ENCODE measurements around the gene PTGER2. TPM values are rescaled to one million over a fixed set of nuclear protein-coding genes. Genes with fewer than 3 reads are reported as not detected.

Gene PTGER2
- total RNA-seq, 1 donor from 2014 or later: 7.1 TPM

DNA sequence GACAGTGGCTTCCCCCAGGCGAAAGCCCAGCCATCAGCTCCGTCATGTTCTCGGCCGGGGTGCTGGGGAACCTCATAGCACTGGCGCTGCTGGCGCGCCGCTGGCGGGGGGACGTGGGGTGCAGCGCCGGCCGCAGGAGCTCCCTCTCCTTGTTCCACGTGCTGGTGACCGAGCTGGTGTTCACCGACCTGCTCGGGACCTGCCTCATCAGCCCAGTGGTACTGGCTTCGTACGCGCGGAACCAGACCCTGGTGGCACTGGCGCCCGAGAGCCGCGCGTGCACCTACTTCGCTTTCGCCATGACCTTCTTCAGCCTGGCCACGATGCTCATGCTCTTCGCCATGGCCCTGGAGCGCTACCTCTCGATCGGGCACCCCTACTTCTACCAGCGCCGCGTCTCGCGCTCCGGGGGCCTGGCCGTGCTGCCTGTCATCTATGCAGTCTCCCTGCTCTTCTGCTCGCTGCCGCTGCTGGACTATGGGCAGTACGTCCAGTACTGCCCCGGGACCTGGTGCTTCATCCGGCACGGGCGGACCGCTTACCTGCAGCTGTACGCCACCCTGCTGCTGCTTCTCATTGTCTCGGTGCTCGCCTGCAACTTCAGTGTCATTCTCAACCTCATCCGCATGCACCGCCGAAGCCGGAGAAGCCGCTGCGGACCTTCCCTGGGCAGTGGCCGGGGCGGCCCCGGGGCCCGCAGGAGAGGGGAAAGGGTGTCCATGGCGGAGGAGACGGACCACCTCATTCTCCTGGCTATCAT lies 663 bp downstream of the PTGER2 start:
- Mint-ChIP-seq H3K27ac (peak overlapping the region; percentile 66), H3K27me3 (peaks cover 87% of the 10 kb centered on the region), H3K36me3 (no peaks in the 10 kb centered on the region), H3K4me1 (ENCODE audit: unreplicated experiment) (peaks cover 19% of the 10 kb centered on the region), H3K9me3 (no peaks in the 10 kb centered on the region), H3K4me3 (peak overlapping the region; percentile 97)
- TF ChIP-seq, protein P1, sequence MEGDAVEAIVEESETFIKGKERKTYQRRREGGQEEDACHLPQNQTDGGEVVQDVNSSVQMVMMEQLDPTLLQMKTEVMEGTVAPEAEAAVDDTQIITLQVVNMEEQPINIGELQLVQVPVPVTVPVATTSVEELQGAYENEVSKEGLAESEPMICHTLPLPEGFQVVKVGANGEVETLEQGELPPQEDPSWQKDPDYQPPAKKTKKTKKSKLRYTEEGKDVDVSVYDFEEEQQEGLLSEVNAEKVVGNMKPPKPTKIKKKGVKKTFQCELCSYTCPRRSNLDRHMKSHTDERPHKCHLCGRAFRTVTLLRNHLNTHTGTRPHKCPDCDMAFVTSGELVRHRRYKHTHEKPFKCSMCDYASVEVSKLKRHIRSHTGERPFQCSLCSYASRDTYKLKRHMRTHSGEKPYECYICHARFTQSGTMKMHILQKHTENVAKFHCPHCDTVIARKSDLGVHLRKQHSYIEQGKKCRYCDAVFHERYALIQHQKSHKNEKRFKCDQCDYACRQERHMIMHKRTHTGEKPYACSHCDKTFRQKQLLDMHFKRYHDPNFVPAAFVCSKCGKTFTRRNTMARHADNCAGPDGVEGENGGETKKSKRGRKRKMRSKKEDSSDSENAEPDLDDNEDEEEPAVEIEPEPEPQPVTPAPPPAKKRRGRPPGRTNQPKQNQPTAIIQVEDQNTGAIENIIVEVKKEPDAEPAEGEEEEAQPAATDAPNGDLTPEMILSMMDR (conservative IDR thresholded peaks at IDR 0.05): no peak
- no peak for DNase-seq (ENCODE audit: extremely low spot score, unreplicated experiment)

DNA sequence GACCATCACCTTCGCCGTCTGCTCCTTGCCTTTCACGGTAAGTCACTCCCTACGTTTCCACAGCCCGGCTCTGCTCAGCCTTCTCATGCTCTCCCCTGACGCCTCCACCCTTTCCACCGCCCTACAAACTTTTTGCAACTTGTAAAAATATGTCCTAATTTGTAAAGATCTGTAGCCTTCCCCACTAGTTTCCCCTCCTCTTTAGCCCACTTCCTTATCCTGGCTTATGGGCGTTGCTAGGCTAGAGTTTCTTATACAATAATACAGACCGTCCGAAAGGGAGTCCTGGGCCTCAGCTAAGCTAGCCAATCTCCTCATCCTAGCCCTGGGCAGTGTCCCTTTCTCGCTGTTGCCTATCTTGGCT lies 1.2 kb downstream of the PTGER2 start:
- Mint-ChIP-seq H3K9me3 (no peaks in the 10 kb centered on the region), H3K4me3 (peak overlapping the region; percentile 97), H3K4me1 (ENCODE audit: unreplicated experiment) (peaks cover 19% of the 10 kb centered on the region), H3K36me3 (no peaks in the 10 kb centered on the region), H3K27me3 (peaks cover 88% of the 10 kb centered on the region), H3K27ac (no peak overlapping the region)
- no peak for DNase-seq (ENCODE audit: extremely low spot score, unreplicated experiment)
- TF ChIP-seq, protein P1 (conservative IDR thresholded peaks at IDR 0.05): no peak

DNA sequence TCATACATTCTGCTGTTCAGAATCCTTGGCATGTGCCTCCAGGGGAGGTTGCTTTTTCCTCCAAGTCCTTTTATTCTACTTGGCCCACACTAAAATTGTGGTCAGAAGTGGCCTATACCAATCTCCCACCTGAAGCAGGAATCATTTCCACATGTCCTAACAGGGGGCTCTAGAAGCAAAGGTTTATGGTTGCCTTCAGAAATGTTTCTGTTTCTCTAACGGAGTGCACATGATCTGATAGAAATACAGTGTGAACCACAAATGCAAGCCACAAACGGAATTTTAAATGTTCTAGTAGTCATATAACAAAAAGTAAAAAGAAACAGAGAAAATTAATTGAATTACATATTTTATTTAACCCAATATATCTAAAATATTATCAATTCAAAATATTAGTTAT lies 4.0 kb downstream of the PTGER2 start:
- Mint-ChIP-seq H3K36me3 (peaks cover 4% of the 10 kb centered on the region), H3K27ac (no peak overlapping the region), H3K9me3 (peaks cover 10% of the 10 kb centered on the region), H3K4me1 (ENCODE audit: unreplicated experiment) (peaks cover 14% of the 10 kb centered on the region), H3K4me3 (no peak overlapping the region), H3K27me3 (peaks cover 71% of the 10 kb centered on the region)
- DNase-seq (ENCODE audit: extremely low spot score, unreplicated experiment): no peak
- TF ChIP-seq, protein P1 (conservative IDR thresholded peaks at IDR 0.05): no peak

DNA sequence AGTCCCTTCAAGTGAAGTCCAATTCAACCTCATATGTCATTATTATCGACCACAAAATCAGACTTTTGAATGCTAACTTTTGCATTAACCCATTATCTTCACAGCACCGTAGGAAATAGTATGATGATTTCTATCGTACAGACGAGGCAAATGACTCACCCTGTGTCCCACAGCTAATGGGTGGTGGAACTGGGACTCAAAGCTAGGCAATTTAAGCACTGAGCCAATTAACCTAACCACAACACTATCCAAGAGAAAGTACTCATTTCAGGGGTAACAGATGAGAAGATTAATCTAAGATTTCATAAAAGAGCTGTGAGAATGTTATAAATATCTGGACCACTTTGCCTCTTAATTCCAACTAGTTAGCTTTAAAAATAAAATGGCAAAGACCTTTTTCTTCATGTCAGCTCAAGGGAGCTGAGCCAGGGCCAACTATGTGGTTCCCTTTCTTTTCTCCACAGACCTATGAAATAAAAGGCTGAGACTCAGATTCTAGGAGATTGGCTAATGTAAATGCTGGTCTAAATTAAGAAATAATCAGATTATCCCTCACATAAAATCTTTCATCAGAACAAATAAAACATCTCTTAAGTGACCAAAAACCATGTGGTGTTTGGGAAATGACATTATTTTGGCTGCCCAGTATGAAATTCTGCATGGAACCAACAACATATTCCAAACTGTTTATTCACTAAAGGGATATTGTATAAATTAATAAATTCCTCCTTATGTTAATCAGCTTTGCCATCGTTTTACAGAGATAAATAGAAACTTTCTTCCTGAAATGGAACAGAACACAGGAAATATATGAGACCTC lies 4.9 kb downstream of the PTGER2 start:
- Mint-ChIP-seq H3K4me1 (ENCODE audit: unreplicated experiment) (peaks cover 5% of the 10 kb centered on the region), H3K9me3 (peaks cover 10% of the 10 kb centered on the region), H3K4me3 (no peak overlapping the region), H3K36me3 (peaks cover 6% of the 10 kb centered on the region), H3K27me3 (peaks cover 61% of the 10 kb centered on the region), H3K27ac (no peak overlapping the region)
- TF ChIP-seq, protein P1 (conservative IDR thresholded peaks at IDR 0.05): no peak
- DNase-seq (ENCODE audit: extremely low spot score, unreplicated experiment): no peak

DNA sequence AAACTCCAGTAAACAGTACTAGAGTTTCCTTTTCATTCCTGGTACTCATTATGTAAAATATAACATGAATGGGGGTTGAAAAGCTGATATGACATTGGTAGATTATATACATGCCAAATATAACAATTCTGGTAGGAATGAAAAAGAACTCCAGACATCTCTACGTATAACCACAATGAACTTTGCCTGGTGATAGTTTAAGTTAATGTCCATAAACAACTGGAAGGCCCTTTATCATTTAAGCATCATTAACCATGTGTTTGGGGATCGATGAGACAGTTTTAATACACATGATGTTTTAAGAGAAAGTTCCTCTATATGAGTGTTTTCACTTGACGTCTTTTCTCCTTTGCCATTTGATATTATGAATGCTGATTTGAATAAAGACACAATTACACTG lies 5.8 kb downstream of the PTGER2 start:
- TF ChIP-seq, protein P1 (conservative IDR thresholded peaks at IDR 0.05): no peak
- H3K36me3 Mint-ChIP-seq: peaks cover 7% of the 10 kb centered on the region
- H3K27ac Mint-ChIP-seq: no peak overlapping the region
- H3K4me3 Mint-ChIP-seq: no peak overlapping the region
- peaks cover 55% of the 10 kb centered on the region for H3K27me3 Mint-ChIP-seq
- peaks cover 3% of the 10 kb centered on the region for H3K4me1 Mint-ChIP-seq (ENCODE audit: unreplicated experiment)
- no peak for DNase-seq (ENCODE audit: extremely low spot score, unreplicated experiment)
- H3K9me3 Mint-ChIP-seq: peaks cover 10% of the 10 kb centered on the region

All from type B pancreatic cell (in vitro differentiated cells).